ENCODE measurements around the gene FGF2. TPM values are rescaled to one million over a fixed set of nuclear protein-coding genes. Genes with fewer than 3 reads are reported as not detected.

Gene FGF2
- total RNA-seq, 1 experiment from 2014 or later: 2.1 TPM

DNA sequence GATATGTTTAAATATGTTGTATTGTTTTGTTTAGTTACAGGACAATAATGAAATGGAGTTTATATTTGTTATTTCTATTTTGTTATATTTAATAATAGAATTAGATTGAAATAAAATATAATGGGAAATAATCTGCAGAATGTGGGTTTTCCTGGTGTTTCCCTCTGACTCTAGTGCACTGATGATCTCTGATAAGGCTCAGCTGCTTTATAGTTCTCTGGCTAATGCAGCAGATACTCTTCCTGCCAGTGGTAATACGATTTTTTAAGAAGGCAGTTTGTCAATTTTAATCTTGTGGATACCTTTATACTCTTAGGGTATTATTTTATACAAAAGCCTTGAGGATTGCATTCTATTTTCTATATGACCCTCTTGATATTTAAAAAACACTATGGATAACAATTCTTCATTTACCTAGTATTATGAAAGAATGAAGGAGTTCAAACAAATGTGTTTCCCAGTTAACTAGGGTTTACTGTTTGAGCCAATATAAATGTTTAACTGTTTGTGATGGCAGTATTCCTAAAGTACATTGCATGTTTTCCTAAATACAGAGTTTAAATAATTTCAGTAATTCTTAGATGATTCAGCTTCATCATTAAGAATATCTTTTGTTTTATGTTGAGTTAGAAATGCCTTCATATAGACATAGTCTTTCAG lies 68.8 kb downstream of the FGF2 start:
- Histone ChIP-seq H3K4me2 (no peak overlapping the region), H3K9me2 (ENCODE audit: insufficient read depth) (no peaks in the 10 kb centered on the region; the same call in 1 of the 2 replicates), H3K27me3 (ENCODE audit: insufficient read depth, low read depth) (no peaks in the 10 kb centered on the region), H2AFZ (no peak overlapping the region), H3K36me3 (ENCODE audit: low read depth) (no peaks in the 10 kb centered on the region), H3K79me2 (ENCODE audit: low read depth) (no peaks in the 10 kb centered on the region), H3K27ac (no peak overlapping the region), H3F3A (ENCODE audit: insufficient read depth, low read depth) (peaks cover 11% of the 10 kb centered on the region; the same call in 1 of the 2 replicates), H3K4me1 (replicated peaks; ENCODE audit: insufficient read depth) (peaks cover 20% of the 10 kb centered on the region), H3K4me3 (no peak overlapping the region), H3K9me3 (ENCODE audit: insufficient read depth, low read depth) (no peaks in the 10 kb centered on the region), H4K20me1 (ENCODE audit: insufficient read depth) (no peaks in the 10 kb centered on the region)
- CTCF ChIA-PET: interaction anchor here (0.7 kb wide), 1 partner anchor 11 kb away, joined by 3 read pairs; no protein-coding TSS in a partner anchor
- no peak for DNase-seq
- POLR2A ChIA-PET (ENCODE audit: unreplicated experiment): no interaction called here
- TF ChIP-seq CTCF (conservative IDR thresholded peaks at IDR 0.05) (no peak), EZH2 (IDR thresholded peaks at IDR 0.05; ENCODE audit: low read depth) (no peak)
- BruUV-seq (replicated peaks): no TSS peak
- intact Hi-C loops (cut with micrococcal nuclease; ENCODE audit: unreplicated experiment): no loop called here

GRCh38 chr4:122896270-122896669 lies 69.6 kb downstream of the FGF2 start:
- TF ChIP-seq CTCF (conservative IDR thresholded peaks at IDR 0.05): no peak
- no peaks in the 10 kb centered on the region; the same call in 1 of the 2 replicates for H3K9me2 ChIP-seq (ENCODE audit: insufficient read depth)
- H3K4me3 ChIP-seq: no peak overlapping the region
- H3F3A ChIP-seq (ENCODE audit: insufficient read depth, low read depth): peaks cover 11% of the 10 kb centered on the region; the same call in 1 of the 2 replicates
- no peaks in the 10 kb centered on the region for H3K36me3 ChIP-seq (ENCODE audit: low read depth)
- ChIA-PET CTCF (no interaction called here), POLR2A (ENCODE audit: unreplicated experiment) (no interaction called here)
- H3K79me2 ChIP-seq (ENCODE audit: low read depth): no peaks in the 10 kb centered on the region
- DNase-seq: no peak
- H3K4me2 ChIP-seq: no peak overlapping the region
- BruUV-seq (replicated peaks): no TSS peak
- H3K27me3 ChIP-seq (ENCODE audit: insufficient read depth, low read depth): no peaks in the 10 kb centered on the region
- H3K27ac ChIP-seq: no peak overlapping the region
- intact Hi-C loops (cut with micrococcal nuclease; ENCODE audit: unreplicated experiment): no loop called here
- H2AFZ ChIP-seq: no peak overlapping the region
- peaks cover 19% of the 10 kb centered on the region for H3K4me1 ChIP-seq (replicated peaks; ENCODE audit: insufficient read depth)
- no peaks in the 10 kb centered on the region for H3K9me3 ChIP-seq (ENCODE audit: insufficient read depth, low read depth)
- H4K20me1 ChIP-seq (ENCODE audit: insufficient read depth): no peaks in the 10 kb centered on the region

DNA sequence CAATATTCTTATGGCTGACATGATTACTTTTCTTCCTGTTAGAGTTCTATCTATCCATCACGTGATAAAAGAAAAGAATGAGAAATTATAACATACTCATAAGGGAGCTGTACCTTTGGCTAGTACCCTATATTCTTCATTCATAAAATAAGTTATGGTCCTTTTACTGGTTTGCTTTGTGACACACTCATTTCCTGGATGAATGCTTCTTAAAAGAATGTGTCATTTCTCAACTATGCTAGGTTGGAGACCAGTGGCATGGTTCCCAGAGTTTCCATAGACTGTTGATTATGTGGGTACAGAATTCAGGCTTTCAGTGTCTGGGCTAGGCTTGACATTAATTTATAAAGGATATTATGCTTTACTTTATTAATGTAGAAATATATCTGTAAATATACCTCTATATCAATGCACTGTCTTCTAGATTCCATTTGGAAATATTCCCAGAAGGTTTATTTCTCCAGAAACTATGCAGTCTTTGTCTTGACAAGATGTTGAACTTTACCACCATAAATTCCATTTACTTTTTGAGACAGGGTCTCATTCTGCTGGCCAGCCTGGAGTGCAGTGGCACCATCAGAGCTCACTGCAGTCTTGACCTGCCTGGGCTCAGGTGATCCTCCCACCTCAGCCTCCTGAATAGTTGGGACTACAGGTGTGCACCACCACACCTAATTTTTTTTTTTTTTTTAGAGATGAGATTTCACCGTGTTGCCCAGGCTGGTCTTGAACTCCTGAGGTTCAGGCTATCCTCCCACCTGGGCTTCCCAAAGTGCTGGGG lies 71.9 kb downstream of the FGF2 start:
- POLR2A ChIA-PET (ENCODE audit: unreplicated experiment): interaction anchor here (0.6 kb wide), 2 partner anchors 58 to 1029 kb away, joined by 3 to 4 read pairs; no protein-coding TSS in a partner anchor
- BruUV-seq (replicated peaks): no TSS peak
- peaks cover 11% of the 10 kb centered on the region; the same call in 1 of the 2 replicates for H3F3A ChIP-seq (ENCODE audit: insufficient read depth, low read depth)
- peak; percentile 45 to 92 for DNase-seq
- TF ChIP-seq EZH2 (IDR thresholded peaks at IDR 0.05; ENCODE audit: low read depth) (no peak), CTCF (conservative IDR thresholded peaks at IDR 0.05) (no peak)
- peak overlapping the region; percentile 50 for H3K27ac ChIP-seq
- H3K4me3 ChIP-seq: no peak overlapping the region
- H3K27me3 ChIP-seq (ENCODE audit: insufficient read depth, low read depth): no peaks in the 10 kb centered on the region
- CTCF ChIA-PET: interaction anchor here (1.0 kb wide), 1 partner anchor 16 kb away, joined by 5 read pairs; no protein-coding TSS in a partner anchor
- intact Hi-C loops (cut with micrococcal nuclease; ENCODE audit: unreplicated experiment): loop anchor here (1.0 kb wide), 1 partner anchor 24 kb away; the partner anchor contains the start of gene NUDT6
- no peak overlapping the region for H2AFZ ChIP-seq
- no peaks in the 10 kb centered on the region; the same call in 1 of the 2 replicates for H3K9me2 ChIP-seq (ENCODE audit: insufficient read depth)
- H4K20me1 ChIP-seq (ENCODE audit: insufficient read depth): no peaks in the 10 kb centered on the region
- peaks cover 19% of the 10 kb centered on the region for H3K4me1 ChIP-seq (replicated peaks; ENCODE audit: insufficient read depth)
- peak overlapping the region; percentile 16; the same call in 1 of the 2 replicates for H3K4me2 ChIP-seq
- no peaks in the 10 kb centered on the region for H3K9me3 ChIP-seq (ENCODE audit: insufficient read depth, low read depth)
- H3K36me3 ChIP-seq (ENCODE audit: low read depth): no peaks in the 10 kb centered on the region
- no peaks in the 10 kb centered on the region for H3K79me2 ChIP-seq (ENCODE audit: low read depth)

Measured in PC-9 (cell line).